Colonic mucosa (tissue), 4 donors: ENCODE data around the gene PI4KA. TPM values are rescaled to one million over a fixed set of nuclear protein-coding genes. Genes with fewer than 3 reads are reported as not detected.

Experiments
- DNase-seq: peaks from one replicate; pipeline ENCODE4 v3.0.0-alpha.2; 2020
- H3K27ac ChIP-seq: fragments of 200-600 bp; one replicate; pipeline ENCODE4 v1.8.0; 2021
- H3K27me3 ChIP-seq: fragments of 200-600 bp; one replicate; pipeline ENCODE4 v1.8.0; 2021
- H3K36me3 ChIP-seq: fragments of 200-600 bp; one replicate; pipeline ENCODE4 v1.8.0; 2021
- H3K4me1 ChIP-seq: fragments of 200-600 bp; one replicate; pipeline ENCODE4 v1.8.0; 2021; ENCODE audit warnings: mild to moderate bottlenecking
- H3K4me3 ChIP-seq: fragments of 200-600 bp; one replicate; pipeline ENCODE4 v1.8.0; 2021
- H3K9ac ChIP-seq, 2 donors: one replicate each; pipeline ENCODE4 v1.7.0; 2013; ENCODE audit warnings: control low read depth in 2 of 2, low read depth in 2 of 2, low read length in 2 of 2
- H3K9me3 ChIP-seq: fragments of 200-600 bp; one replicate; pipeline ENCODE4 v1.8.0; 2021
- CTCF ChIP-seq: fragments of 200-600 bp; IDR thresholded peaks from one replicate; pipeline ENCODE4 v1.8.0; 2022; ENCODE audit warnings: antibody characterized with exemption, mild to moderate bottlenecking
- intact Hi-C: fragments of 100-400 bp; cut with DNase I; formaldehyde crosslinking; loops from one replicate; pipeline ENCODE4 v1.14.1; 2022
- total RNA-seq, 2 donors: library from RNA; stranded (reverse); fragmentation: NEBNext Ultra II Directional in 1 of 2; extraction: Animal tissue kit (Norgen Biotek cat#: 25700) in 1 of 2; gene quantifications; one replicate each; pipeline ENCODE4 v1.2.1, GENCODE V29; 2021
- donor health status: healthy.
- donor health status: DM: no; HTN: no; CAD: no.
- donor health status: DM: no; HTN: no; CAD: no.

PI4KA gene
- total RNA-seq, 2 donors from 2014 or later, result 69.4 to 86.8 TPM

GRCh38 chr22:20792966-20793728 is 65.5 kb downstream of the PI4KA start:
- H3K27me3 ChIP-seq, result no peaks in the 10 kb centered on the region
- no peaks in the 10 kb centered on the region for H3K4me1 ChIP-seq
- no peaks in the 10 kb centered on the region for H3K9me3 ChIP-seq
- H3K9ac ChIP-seq, result no peak overlapping the region
- DNase-seq, result no peak
- TF ChIP-seq CTCF, result no peak
- H3K36me3 ChIP-seq, result peaks cover 14% of the 10 kb centered on the region
- no peak overlapping the region for H3K27ac ChIP-seq
- no peak overlapping the region for H3K4me3 ChIP-seq
- intact Hi-C loops, result no loop called here

- H3K27me3 ChIP-seq, result no peaks in the 10 kb centered on the region
- no peak overlapping the region for H3K9ac ChIP-seq
- intact Hi-C loops, result no loop called here
- no peak overlapping the region for H3K27ac ChIP-seq
- no peaks in the 10 kb centered on the region for H3K9me3 ChIP-seq
- no peak for TF ChIP-seq CTCF
- no peak overlapping the region for H3K4me3 ChIP-seq
- DNase-seq, result no peak
- no peaks in the 10 kb centered on the region for H3K4me1 ChIP-seq
- peaks cover 13% of the 10 kb centered on the region for H3K36me3 ChIP-seq
Measured at GRCh38 chr22:20792221-20792965, 66.2 kb downstream of the PI4KA start.

GRCh38 chr22:20788627-20789344 is 69.8 kb downstream of the PI4KA start:
- TF ChIP-seq CTCF, result no peak
- no peak for DNase-seq
- Histone ChIP-seq H3K4me1 (no peaks in the 10 kb centered on the region), H3K9ac (no peak overlapping the region), H3K27me3 (no peaks in the 10 kb centered on the region), H3K36me3 (peaks cover 10% of the 10 kb centered on the region), H3K4me3 (no peak overlapping the region), H3K27ac (no peak overlapping the region), H3K9me3 (no peaks in the 10 kb centered on the region)
- intact Hi-C loops, result no loop called here

- peaks cover 10% of the 10 kb centered on the region for H3K36me3 ChIP-seq
- no peaks in the 10 kb centered on the region for H3K27me3 ChIP-seq
- H3K4me1 ChIP-seq, result no peaks in the 10 kb centered on the region
- intact Hi-C loops, result no loop called here
- no peak overlapping the region for H3K9ac ChIP-seq
- no peak overlapping the region for H3K27ac ChIP-seq
- no peak for TF ChIP-seq CTCF
- no peaks in the 10 kb centered on the region for H3K9me3 ChIP-seq
- H3K4me3 ChIP-seq, result no peak overlapping the region
- no peak for DNase-seq
Measured at GRCh38 chr22:20787746-20788626, 70.6 kb downstream of the PI4KA start.

- no peaks in the 10 kb centered on the region for H3K4me1 ChIP-seq
- H3K9me3 ChIP-seq, result no peaks in the 10 kb centered on the region
- intact Hi-C loops, result no loop called here
- H3K27me3 ChIP-seq, result no peaks in the 10 kb centered on the region
- TF ChIP-seq CTCF, result no peak
- peaks cover 3% of the 10 kb centered on the region for H3K36me3 ChIP-seq
- H3K27ac ChIP-seq, result no peak overlapping the region
- H3K4me3 ChIP-seq, result no peak overlapping the region
- no peak for DNase-seq
- no peak overlapping the region for H3K9ac ChIP-seq
Measured at GRCh38 chr22:20787223-20787622, 71.4 kb downstream of the PI4KA start.
